NCI-H2196 treated with DMSO at 0.1 percent for 48 hours (cell line): ENCODE measurements around the gene ANKRD7.
"Not testable (repeated sequence)": the region's sequence is repeated elsewhere in the genome, so short reads cannot be mapped to it uniquely, and the experiment has no call there.

Experiments used
- DNase-seq: peaks from one replicate; lab custom pipeline; 2025; ENCODE audit not compliant: unreplicated experiment; lab: John Stamatoyannopoulos, UW

Gene ANKRD7

GRCh38 chr7:118233799-118234198, 9.3 kb downstream of the ANKRD7 start:
- DNase-seq = no peak

GRCh38 chr7:118239014-118239413, 14.5 kb downstream of the ANKRD7 start:
- no peak for DNase-seq

GRCh38 chr7:118240320-118240719, 15.8 kb downstream of the ANKRD7 start:
- not testable (repeated sequence) for DNase-seq

GRCh38 chr7:118243695-118244094, 19.2 kb downstream of the ANKRD7 start:
- DNase-seq = no peak

- DNase-seq = no peak
These were observed 20.9 kb downstream of the ANKRD7 start for GRCh38 chr7:118245267-118246040.

- DNase-seq = no peak
These were observed 26.5 kb downstream of the ANKRD7 start for GRCh38 chr7:118250860-118251494.

GRCh38 chr7:118252087-118252486, 27.6 kb downstream of the ANKRD7 start:
- DNase-seq = no peak

- DNase-seq = no peak
These were observed 34.6 kb downstream of the ANKRD7 start for GRCh38 chr7:118259115-118259514.

- DNase-seq = no peak
These were observed 40.3 kb downstream of the ANKRD7 start for GRCh38 chr7:118264836-118265235.

- DNase-seq = no peak
These were observed 56.0 kb downstream of the ANKRD7 start for GRCh38 chr7:118280319-118281012.

- DNase-seq = no peak
These were observed 56.7 kb downstream of the ANKRD7 start for GRCh38 chr7:118281196-118281595.

- no peak for DNase-seq
These were observed 60.9 kb downstream of the ANKRD7 start for GRCh38 chr7:118285358-118285757.

- no peak for DNase-seq
These were observed 61.6 kb downstream of the ANKRD7 start for GRCh38 chr7:118286131-118286530.

- DNase-seq = no peak
These were observed 63.6 kb downstream of the ANKRD7 start for GRCh38 chr7:118288098-118288497.

GRCh38 chr7:118289476-118289875, 65.0 kb downstream of the ANKRD7 start:
- DNase-seq = no peak
